ENCODE data around the gene ALOX5AP. TPM values are rescaled to one million over a fixed set of nuclear protein-coding genes. Genes with fewer than 3 reads are reported as not detected.

The ALOX5AP gene
- total RNA-seq, 1 donor from 2014 or later, result 7.2 TPM

GRCh38 chr13:30721936-30722335 lies 13.4 kb upstream of the ALOX5AP start:
- Histone ChIP-seq H3K27ac (replicated peaks) (no peak overlapping the region), H3K36me3 (no peaks in the 10 kb centered on the region), H3K4me1 (peaks cover 3% of the 10 kb centered on the region), H3K9me3 (replicated peaks) (no peaks in the 10 kb centered on the region), H3K27me3 (ENCODE audit: low read depth) (no peaks in the 10 kb centered on the region), H3K4me3 (no peak overlapping the region)
- TF ChIP-seq CTCF (IDR thresholded peaks at IDR 0.05; ENCODE audit: borderline replicate concordance), result no peak
- no peak for DNase-seq
- intact Hi-C loops (cut with micrococcal nuclease), result no loop called here

- no peak for TF ChIP-seq CTCF (IDR thresholded peaks at IDR 0.05; ENCODE audit: borderline replicate concordance)
- Histone ChIP-seq H3K27me3 (ENCODE audit: low read depth) (no peaks in the 10 kb centered on the region), H3K9me3 (replicated peaks) (no peaks in the 10 kb centered on the region), H3K4me3 (no peak overlapping the region), H3K27ac (replicated peaks) (no peak overlapping the region), H3K4me1 (peaks cover 3% of the 10 kb centered on the region), H3K36me3 (no peaks in the 10 kb centered on the region)
- DNase-seq, result no peak
- intact Hi-C loops (cut with micrococcal nuclease), result no loop called here
Observed at GRCh38 chr13:30722361-30722760, 13.0 kb upstream of the ALOX5AP start.

DNA sequence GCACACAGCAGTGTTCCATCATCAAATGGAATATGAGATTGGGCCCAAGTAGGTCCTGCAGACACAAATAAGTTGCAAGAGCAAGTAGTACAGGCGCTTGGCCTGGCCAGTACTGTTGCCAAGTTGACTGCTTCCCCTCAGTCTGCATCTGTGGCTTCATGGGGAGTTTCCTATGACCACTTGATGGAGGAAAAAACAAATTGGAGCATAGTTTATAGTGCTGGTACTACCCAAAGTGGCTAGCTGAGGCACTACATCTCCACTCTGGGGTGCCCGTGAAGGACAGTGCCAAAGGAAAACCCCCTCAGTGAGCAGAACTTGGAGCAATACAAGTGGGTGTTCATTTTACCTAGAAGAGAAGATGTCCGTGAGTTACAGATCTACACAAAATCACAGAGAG lies 10.6 kb upstream of the ALOX5AP start:
- DNase-seq, result no peak
- Histone ChIP-seq H3K36me3 (no peaks in the 10 kb centered on the region), H3K4me3 (no peak overlapping the region), H3K27ac (replicated peaks) (no peak overlapping the region), H3K9me3 (replicated peaks) (no peaks in the 10 kb centered on the region), H3K4me1 (peaks cover 3% of the 10 kb centered on the region), H3K27me3 (ENCODE audit: low read depth) (no peaks in the 10 kb centered on the region)
- TF ChIP-seq CTCF (IDR thresholded peaks at IDR 0.05; ENCODE audit: borderline replicate concordance), result no peak
- intact Hi-C loops (cut with micrococcal nuclease), result no loop called here

DNA sequence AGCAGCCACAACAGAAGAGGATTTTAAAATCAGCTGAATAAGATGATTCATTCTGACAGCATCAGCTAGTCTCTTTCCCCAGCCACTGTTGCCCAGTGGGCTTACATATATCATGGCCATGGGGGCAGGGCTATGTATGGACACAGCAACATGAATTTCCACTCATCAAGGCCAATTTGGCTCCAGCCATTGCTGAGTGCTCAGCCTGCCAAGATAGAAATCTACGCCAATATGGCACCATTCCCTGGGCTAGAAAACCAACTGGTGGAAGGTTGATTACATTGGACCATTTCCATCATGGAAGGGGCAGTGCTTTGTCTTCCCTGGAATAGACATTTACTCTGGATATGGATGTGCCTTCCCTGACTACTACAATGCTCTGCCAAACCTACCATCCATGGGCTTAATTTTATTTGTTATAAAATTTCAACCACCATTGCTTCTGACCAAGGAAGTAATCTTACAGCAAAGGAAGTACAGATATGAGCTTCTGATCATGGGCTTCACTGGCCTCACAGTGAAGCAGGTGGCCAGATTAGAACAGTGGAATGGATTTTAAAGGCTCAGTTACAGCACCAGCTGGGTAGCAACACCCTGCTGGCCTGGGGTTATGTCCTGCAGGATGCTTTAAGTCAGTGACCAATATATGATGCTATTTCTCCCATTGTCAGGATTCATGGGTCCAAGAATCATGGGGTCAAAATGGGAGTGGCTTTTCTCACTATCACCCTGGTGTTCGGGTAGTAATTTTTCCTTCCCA lies 9.8 kb upstream of the ALOX5AP start:
- Histone ChIP-seq H3K27me3 (ENCODE audit: low read depth) (no peaks in the 10 kb centered on the region), H3K4me3 (no peak overlapping the region), H3K4me1 (peaks cover under 1% of the 10 kb centered on the region), H3K36me3 (no peaks in the 10 kb centered on the region), H3K9me3 (replicated peaks) (no peaks in the 10 kb centered on the region), H3K27ac (replicated peaks) (no peak overlapping the region)
- intact Hi-C loops (cut with micrococcal nuclease), result no loop called here
- TF ChIP-seq CTCF (IDR thresholded peaks at IDR 0.05; ENCODE audit: borderline replicate concordance), result no peak
- DNase-seq, result no peak

- H3K27ac ChIP-seq (replicated peaks), result no peak overlapping the region
- TF ChIP-seq CTCF (IDR thresholded peaks at IDR 0.05; ENCODE audit: borderline replicate concordance), result no peak
- no peak overlapping the region for H3K4me3 ChIP-seq
- no peaks in the 10 kb centered on the region for H3K9me3 ChIP-seq (replicated peaks)
- DNase-seq, result no peak
- H3K27me3 ChIP-seq (ENCODE audit: low read depth), result no peaks in the 10 kb centered on the region
- no peaks in the 10 kb centered on the region for H3K36me3 ChIP-seq
- intact Hi-C loops (cut with micrococcal nuclease), result no loop called here
- H3K4me1 ChIP-seq, result no peaks in the 10 kb centered on the region
Observed at GRCh38 chr13:30726192-30726591, 9.2 kb upstream of the ALOX5AP start.
